NT2/D1 (cell line): Measurements from ENCODE around the gene MROH2A.

Source experiments
- DNase-seq: peaks from one replicate; pipeline ENCODE4 v3.0.0-alpha.2; 2011; ENCODE audit warnings: low read depth, low spot score
- H3K27me3 ChIP-seq: 2 replicates; pipeline ENCODE4 v1.6.0; 2011; ENCODE audit warnings: mild to moderate bottlenecking; ENCODE audit not compliant: insufficient read length, insufficient read depth
- H3K36me3 ChIP-seq: 2 replicates; pipeline ENCODE4 v1.6.1; 2011; ENCODE audit warnings: mild to moderate bottlenecking, low read length, mixed read lengths; ENCODE audit not compliant: insufficient read depth, insufficient read length
- H3K4me1 ChIP-seq: 2 replicates; pipeline ENCODE4 v1.5.1; 2011; ENCODE audit not compliant: insufficient read depth, insufficient read length
- H3K4me3 ChIP-seq: 2 replicates; pipeline ENCODE4 v1.5.1; 2011; ENCODE audit warnings: low read depth; ENCODE audit not compliant: insufficient read length
- H3K9ac ChIP-seq: 2 replicates; pipeline ENCODE4 v1.6.0; 2011; ENCODE audit warnings: low read depth; ENCODE audit not compliant: insufficient read length
- H3K9me3 ChIP-seq: 2 replicates; pipeline ENCODE4 v1.5.1; 2011; ENCODE audit warnings: mild to moderate bottlenecking, low read length; ENCODE audit not compliant: insufficient read depth
- SUZ12 ChIP-seq: IDR thresholded peaks from 2 replicates; pipeline ENCODE4 v1.6.1; 2011; ENCODE audit not compliant: insufficient read length, insufficient read depth; ENCODE audit errors: extremely low read depth
- YY1 ChIP-seq: IDR thresholded peaks from 2 replicates; pipeline ENCODE4 v1.6.1; 2011; ENCODE audit not compliant: insufficient read length, insufficient read depth
- ZNF274 ChIP-seq: IDR thresholded peaks from 2 replicates; pipeline ENCODE4 v1.6.1; 2011; ENCODE audit warnings: mild to moderate bottlenecking, low read depth, low read length

Gene MROH2A

GRCh38 chr2:233801357-233802131 is 23.4 kb downstream of the MROH2A start:
- no peak for DNase-seq
- no peak for TF ChIP-seq SUZ12
- TF ChIP-seq YY1: no peak
- peaks cover 3% of the 10 kb centered on the region for H3K4me1 ChIP-seq
- no peak overlapping the region for H3K4me3 ChIP-seq
- peaks cover 4% of the 10 kb centered on the region for H3K27me3 ChIP-seq
- no peaks in the 10 kb centered on the region for H3K36me3 ChIP-seq
- H3K9me3 ChIP-seq: no peaks in the 10 kb centered on the region; the same call in 1 of the 2 replicates
- no peak overlapping the region for H3K9ac ChIP-seq

- DNase-seq: no peak
- peaks cover 4% of the 10 kb centered on the region for H3K27me3 ChIP-seq
- TF ChIP-seq ZNF274: no peak
- TF ChIP-seq YY1: no peak
- TF ChIP-seq SUZ12: no peak
- H3K4me1 ChIP-seq: peaks cover 3% of the 10 kb centered on the region
- H3K4me3 ChIP-seq: no peak overlapping the region
- H3K9me3 ChIP-seq: no peaks in the 10 kb centered on the region; the same call in 1 of the 2 replicates
- H3K36me3 ChIP-seq: no peaks in the 10 kb centered on the region
- no peak overlapping the region for H3K9ac ChIP-seq
These were observed 24.1 kb downstream of the MROH2A start for GRCh38 chr2:233802132-233802815.

- peaks cover 3% of the 10 kb centered on the region for H3K4me1 ChIP-seq
- H3K4me3 ChIP-seq: no peak overlapping the region
- H3K9ac ChIP-seq: no peak overlapping the region
- H3K36me3 ChIP-seq: no peaks in the 10 kb centered on the region
- peaks cover 4% of the 10 kb centered on the region for H3K27me3 ChIP-seq
- H3K9me3 ChIP-seq: no peaks in the 10 kb centered on the region; the same call in 1 of the 2 replicates
- TF ChIP-seq ZNF274: no peak
- TF ChIP-seq SUZ12: no peak
- no peak for TF ChIP-seq YY1
- DNase-seq: no peak
These were observed 25.3 kb downstream of the MROH2A start for GRCh38 chr2:233803292-233803911.

GRCh38 chr2:233803994-233804393 is 25.9 kb downstream of the MROH2A start:
- Histone ChIP-seq H3K9ac (no peak overlapping the region), H3K4me3 (no peak overlapping the region), H3K36me3 (no peaks in the 10 kb centered on the region), H3K27me3 (peaks cover 4% of the 10 kb centered on the region), H3K9me3 (no peaks in the 10 kb centered on the region; the same call in 1 of the 2 replicates), H3K4me1 (peaks cover 3% of the 10 kb centered on the region)
- DNase-seq: no peak
- TF ChIP-seq YY1 (no peak), ZNF274 (no peak), SUZ12 (no peak)

GRCh38 chr2:233807215-233807865 is 29.2 kb downstream of the MROH2A start:
- Histone ChIP-seq H3K36me3 (no peaks in the 10 kb centered on the region), H3K9ac (no peak overlapping the region), H3K9me3 (no peaks in the 10 kb centered on the region; the same call in 1 of the 2 replicates), H3K27me3 (peaks cover 4% of the 10 kb centered on the region), H3K4me1 (no peaks in the 10 kb centered on the region), H3K4me3 (no peak overlapping the region)
- TF ChIP-seq ZNF274: no peak
- no peak for DNase-seq

GRCh38 chr2:233807966-233808935 is 30.1 kb downstream of the MROH2A start:
- H3K9ac ChIP-seq: no peak overlapping the region
- no peaks in the 10 kb centered on the region for H3K36me3 ChIP-seq
- TF ChIP-seq ZNF274: no peak
- TF ChIP-seq SUZ12: no peak
- TF ChIP-seq YY1: no peak
- H3K4me3 ChIP-seq: no peak overlapping the region
- DNase-seq: no peak
- no peaks in the 10 kb centered on the region; the same call in 1 of the 2 replicates for H3K9me3 ChIP-seq
- no peaks in the 10 kb centered on the region for H3K4me1 ChIP-seq
- H3K27me3 ChIP-seq: peaks cover 4% of the 10 kb centered on the region
